ENCODE data around the gene SRRM4.
A peak's percentile ranks its signal among the peaks of the same experiment; 100 is the strongest.

Gene SRRM4

GRCh38 chr12:119171691-119172425 is 190.5 kb downstream of the SRRM4 start:
- no peak for DNase-seq

GRCh38 chr12:119175081-119175480 is 193.7 kb downstream of the SRRM4 start:
- DNase-seq, result no peak

GRCh38 chr12:119176267-119177055 is 195.1 kb downstream of the SRRM4 start:
- peak; percentile 89 for DNase-seq

- DNase-seq, result no peak
Observed at GRCh38 chr12:119177056-119177325, 195.7 kb downstream of the SRRM4 start.

- DNase-seq, result no peak
Observed at GRCh38 chr12:119177724-119178380, 196.5 kb downstream of the SRRM4 start.

DNA sequence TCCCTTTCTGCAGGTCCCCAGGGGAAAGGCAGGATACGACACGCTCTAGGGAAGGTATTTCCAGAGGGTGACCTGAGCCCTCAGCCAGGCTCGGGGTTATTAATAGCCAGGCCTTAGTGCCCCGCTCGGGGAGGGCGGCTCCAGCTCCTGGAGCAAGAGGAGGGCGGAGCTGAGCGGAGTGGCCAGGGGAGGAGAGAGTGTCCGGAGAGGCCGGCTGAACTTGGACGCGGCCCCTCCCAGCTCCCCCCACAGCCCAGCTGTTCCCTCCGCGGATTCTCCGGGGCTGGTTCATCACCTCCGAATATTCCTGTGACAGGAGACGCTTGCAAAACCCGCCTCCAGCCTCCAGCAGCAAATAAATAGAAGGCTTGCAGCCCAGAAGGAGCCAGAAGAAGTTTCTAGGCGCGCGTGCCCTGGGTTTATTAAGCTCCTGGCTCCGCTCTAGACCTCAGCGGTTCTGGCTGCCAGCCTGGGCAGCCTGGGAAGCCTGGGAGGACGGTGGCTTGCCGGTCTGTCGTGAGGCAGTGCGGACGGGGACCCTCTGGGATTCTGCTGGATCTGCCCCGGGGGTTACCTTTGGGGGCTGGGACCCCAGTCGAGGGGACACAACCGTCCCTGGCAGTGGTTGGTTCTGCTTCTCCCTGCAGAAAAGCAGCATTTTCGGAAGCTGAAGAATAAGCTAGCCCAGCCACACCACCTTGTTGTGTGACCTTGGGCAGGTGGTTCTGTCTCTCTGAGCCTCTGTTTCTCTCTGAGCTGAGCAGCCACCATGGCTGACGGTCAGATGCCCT is 197.4 kb downstream of the SRRM4 start, which contains the start of gene HSPB8:
Gene HSPB8, plus strand, starts transcription at position 388 of the 791 bp plus-strand sequence. Its CDS starts 382 bp downstream, at position 770.
- DNase-seq, result peak; percentile 87

GRCh38 chr12:119179335-119180021 is 198.1 kb downstream of the SRRM4 start:
- peak; percentile 80 for DNase-seq

DNA sequence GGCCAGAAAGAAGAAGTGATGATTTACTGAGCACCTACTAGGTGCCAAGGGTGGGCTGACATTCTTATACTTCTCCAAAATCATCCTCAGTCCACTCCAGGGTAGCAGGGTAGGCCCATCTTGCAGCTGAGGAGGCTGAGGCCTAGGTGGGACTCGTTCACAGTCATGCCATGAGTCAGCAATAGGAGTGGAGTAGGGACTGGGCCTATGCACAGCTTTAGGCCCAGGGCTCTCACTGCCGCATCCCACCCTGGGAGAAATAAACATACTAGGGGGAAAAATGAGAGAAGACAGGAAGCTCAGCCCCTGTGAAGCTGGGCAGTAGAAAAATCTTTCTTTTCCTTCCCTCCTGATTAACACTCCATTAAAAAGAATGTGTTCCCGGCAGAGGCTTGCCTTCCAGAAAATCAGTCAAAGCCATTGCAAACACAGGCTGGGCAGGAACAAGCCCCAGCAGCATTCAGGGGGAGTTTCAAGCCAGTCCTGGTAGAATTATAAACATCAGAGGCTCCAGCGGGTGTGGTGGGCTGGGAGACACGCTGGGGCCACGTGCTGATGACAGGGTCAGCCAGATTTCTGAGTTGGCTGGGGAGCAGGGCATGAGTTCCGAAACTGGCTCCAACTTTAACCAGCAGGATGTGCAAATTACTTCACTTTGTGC is 199.2 kb downstream of the SRRM4 start:
- peak; percentile 62 for DNase-seq

DNA sequence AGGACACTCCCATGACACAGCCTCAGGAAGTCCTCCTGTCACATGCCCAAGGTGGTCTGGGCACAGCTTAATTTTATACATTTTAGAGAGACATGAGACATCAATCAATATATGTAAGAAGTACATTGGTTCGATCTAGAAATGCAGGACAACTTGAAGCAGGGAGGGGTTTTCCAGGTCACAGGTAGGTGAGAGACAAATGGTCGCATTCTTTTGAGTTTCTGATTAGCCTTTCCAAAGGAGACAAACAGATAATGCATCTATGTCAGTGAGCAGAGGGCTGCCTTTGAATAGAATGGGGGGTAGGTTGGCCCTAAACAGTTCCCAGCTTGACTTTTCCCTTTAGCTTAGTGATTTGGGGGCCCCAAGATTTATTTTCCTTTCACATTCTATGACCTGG is 199.9 kb downstream of the SRRM4 start:
- DNase-seq, result no peak

- DNase-seq, result no peak
Observed at GRCh38 chr12:119181944-119182343, 200.6 kb downstream of the SRRM4 start.

DNA sequence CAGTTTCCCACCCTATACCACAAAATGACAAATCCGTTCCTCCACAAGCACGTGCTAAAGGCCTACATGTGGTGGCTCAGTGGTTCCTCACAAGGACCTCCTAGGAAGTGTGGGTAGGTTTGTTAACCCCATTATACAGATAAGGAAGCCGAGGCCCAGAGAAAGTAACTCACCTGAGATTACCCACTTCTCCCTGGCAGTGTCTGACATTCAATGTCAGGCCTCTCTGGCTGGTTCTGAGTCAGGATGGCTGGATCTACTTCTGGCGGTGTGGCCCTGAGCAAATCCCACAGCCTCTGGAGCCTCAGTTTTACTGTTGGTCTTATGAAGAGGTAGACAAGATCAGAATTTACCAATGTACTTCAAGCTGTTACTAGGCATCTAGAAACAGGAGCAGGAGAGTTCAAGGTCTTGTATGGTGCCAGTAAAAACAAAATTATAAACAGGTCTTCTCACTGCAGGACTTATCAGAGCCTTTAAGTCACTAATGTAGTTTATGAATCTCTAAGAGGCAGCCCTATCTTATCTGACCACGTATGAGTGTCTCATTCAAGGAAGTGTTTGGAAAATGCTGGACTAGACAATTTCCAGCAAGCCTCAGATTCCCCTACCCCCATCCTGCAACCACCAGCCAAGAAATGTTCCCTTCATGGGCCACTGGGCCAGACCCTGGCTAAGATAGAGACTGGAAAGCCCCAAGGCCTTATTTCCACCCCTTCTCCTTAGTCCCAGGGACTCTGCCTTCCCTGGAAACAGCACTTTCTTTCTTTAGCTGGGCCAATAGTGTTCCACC is 201.6 kb downstream of the SRRM4 start:
- no peak for DNase-seq

DNA sequence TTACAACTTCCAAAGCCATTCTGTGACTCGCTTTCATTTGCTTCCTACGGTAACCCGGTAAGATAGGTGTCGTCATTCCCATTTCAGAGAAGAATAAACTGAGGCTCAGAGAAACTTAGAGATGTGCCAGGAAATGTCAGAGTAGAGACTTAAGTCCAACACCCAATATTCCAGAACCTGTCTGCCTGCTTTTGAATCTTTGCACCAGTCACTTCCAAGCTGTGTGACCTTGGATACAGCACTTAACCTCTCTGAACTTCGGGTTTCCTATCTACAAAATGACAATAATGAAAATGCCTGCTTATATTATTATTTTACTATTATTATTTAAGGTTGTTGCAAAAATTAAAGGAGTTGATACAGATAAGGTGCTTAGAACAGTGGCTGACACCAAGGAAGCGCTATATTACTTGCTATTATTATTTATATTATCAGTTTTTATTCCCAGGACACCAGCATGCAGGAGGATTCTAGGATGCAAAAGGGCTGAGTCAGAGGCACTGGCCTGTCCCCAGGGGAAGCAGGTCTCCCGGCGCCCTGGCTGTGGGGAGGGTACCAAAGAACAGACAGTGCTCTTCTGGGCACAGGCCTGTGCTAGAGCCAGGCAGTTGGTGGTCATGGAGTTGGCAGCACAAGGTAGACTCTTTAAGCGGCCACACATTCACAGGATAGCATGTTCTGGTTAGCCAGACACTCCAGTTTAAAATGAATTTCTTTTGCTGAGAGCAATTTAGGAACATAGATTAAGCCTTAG is 202.8 kb downstream of the SRRM4 start:
- no peak for DNase-seq

DNA sequence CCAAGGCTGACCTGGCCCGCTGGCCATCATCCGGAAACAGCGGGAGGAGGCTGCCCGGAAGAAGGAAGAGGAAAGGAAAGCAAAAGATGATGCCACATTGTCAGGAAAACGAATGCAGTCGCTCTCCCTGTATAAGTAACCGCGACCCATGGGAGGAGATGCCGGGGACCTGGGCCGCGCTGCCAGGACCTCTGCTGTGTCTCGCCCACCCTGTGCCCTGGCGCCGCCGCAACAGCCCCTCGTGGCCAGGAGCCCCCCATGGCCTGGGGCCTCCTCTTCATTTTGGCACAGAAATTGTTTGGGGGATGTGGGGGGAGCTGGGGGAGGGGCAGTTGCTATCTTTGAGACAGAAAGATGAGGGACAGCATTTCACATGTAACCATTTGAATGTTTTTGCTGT is 213.9 kb downstream of the SRRM4 start:
- DNase-seq, result no peak

GRCh38 chr12:119198440-119198839 is 217.1 kb downstream of the SRRM4 start:
- DNase-seq, result no peak

DNA sequence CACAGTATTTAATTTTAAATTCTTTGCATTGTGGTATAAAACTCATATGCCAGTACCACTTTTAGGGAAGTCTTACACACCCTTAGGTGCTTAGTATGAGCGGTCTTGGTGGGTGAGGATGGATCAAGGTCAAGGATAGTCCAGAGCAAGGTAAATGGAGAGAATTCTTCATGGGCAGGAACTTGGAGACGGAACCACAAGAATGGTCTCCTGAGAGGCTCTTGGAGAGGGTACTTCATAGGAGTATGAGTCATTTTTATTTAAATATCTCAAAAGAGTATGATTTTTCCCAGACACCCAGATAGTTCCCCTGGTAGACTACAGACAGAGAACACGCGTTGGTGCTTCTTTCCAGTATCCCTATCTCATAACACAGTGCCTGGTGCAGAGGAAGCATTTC is 219.3 kb downstream of the SRRM4 start:
- DNase-seq, result no peak

DNA sequence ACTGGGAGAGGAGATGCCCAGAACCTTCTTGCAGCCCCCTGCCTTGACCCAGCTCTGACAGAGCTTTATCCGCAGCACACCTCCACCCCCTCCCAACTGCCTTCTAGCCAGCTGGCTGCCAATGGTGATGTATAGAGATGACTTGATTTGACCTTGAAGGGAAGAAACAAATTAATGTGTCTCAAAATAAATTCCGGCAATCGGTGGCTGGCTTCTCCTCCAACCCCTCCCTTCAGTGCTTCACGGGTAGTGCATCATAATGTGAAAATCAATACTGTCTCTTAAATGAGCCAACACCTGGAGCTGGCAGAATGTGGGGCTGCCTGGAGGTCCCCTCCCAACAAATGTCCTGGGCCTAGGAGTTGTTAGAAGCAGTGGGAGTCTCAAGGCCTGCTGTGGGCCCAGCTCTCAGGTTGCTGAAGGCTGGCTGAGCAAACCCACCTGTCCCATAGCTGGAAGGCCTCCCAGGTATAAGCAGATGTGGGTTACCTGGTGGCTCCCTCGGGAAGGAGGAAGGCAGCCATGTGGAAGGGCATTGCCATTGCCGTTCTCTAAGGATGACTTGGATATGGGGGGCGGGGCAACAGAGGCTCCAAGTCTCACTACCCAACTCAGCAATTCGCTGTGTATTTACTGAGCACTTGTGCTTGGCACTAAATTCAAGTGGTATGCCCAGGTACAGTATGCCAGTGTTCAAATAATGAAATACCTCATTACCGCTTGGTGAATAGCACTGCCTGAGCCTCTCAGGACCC is 220.6 kb downstream of the SRRM4 start:
- no peak for DNase-seq

GRCh38 chr12:119202544-119202943 is 221.2 kb downstream of the SRRM4 start:
- DNase-seq, result no peak

GRCh38 chr12:119204131-119204530 is 222.8 kb downstream of the SRRM4 start:
- DNase-seq, result no peak

- DNase-seq, result no peak
Observed at GRCh38 chr12:119204671-119205285, 223.4 kb downstream of the SRRM4 start.

Data from fibroblast of skin of back (primary cell).